ENCODE data around the gene NUP88.

DNA sequence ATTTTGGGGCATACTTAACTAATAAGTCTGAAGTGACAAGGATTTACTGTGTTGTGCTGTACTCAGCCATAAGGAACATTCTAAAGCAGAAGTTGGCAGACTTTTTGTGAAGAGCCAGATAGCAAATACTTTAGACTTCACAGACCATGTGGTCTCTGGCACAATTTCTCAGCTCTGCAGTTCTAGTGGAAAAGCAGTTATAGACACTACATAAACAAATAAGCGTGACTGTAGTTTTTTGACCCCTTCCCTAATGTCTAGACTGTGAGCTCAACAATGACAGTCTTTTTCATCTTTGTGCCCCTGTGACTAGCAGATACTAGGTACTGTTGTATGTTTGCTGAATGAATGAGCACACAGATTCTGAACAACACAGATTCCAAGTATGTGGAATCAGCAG is 5.4 kb upstream of the NUP88 start:
- TF ChIP-seq MAX (IDR thresholded peaks at IDR 0.05; ENCODE audit: low read depth, low read length) (no peak), REST (IDR thresholded peaks at IDR 0.05; ENCODE audit: low read depth, low read length) (no peak), YY1 (IDR thresholded peaks at IDR 0.05; ENCODE audit: low read depth, low read length) (no peak), YBX1 (IDR thresholded peaks at IDR 0.05) (no peak), MXI1 (IDR thresholded peaks at IDR 0.05; ENCODE audit: low read depth, low read length) (no peak), SRF (IDR thresholded peaks at IDR 0.05; ENCODE audit: low read depth in 2 of 2, low read length in 2 of 2) (no peak), BRCA1 (IDR thresholded peaks at IDR 0.05; ENCODE audit: low read depth, low read length) (no peak), SMC3 (IDR thresholded peaks at IDR 0.05; ENCODE audit: borderline replicate concordance, low read length) (no peak), POLR2A (IDR thresholded peaks at IDR 0.05; ENCODE audit: low read depth, low read length) (no peak), STAT3 (IDR thresholded peaks at IDR 0.05; ENCODE audit: low read depth, low read length) (no peak), CHD1 (IDR thresholded peaks at IDR 0.05; ENCODE audit: low read depth, low read length) (no peak), NR2F1 (conservative IDR thresholded peaks at IDR 0.05) (no peak)
- TF ChIP-seq, protein P1, sequence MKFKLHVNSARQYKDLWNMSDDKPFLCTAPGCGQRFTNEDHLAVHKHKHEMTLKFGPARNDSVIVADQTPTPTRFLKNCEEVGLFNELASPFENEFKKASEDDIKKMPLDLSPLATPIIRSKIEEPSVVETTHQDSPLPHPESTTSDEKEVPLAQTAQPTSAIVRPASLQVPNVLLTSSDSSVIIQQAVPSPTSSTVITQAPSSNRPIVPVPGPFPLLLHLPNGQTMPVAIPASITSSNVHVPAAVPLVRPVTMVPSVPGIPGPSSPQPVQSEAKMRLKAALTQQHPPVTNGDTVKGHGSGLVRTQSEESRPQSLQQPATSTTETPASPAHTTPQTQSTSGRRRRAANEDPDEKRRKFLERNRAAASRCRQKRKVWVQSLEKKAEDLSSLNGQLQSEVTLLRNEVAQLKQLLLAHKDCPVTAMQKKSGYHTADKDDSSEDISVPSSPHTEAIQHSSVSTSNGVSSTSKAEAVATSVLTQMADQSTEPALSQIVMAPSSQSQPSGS (IDR thresholded peaks at IDR 0.05; ENCODE audit: low read length) = no peak
- TF ChIP-seq, protein P2, sequence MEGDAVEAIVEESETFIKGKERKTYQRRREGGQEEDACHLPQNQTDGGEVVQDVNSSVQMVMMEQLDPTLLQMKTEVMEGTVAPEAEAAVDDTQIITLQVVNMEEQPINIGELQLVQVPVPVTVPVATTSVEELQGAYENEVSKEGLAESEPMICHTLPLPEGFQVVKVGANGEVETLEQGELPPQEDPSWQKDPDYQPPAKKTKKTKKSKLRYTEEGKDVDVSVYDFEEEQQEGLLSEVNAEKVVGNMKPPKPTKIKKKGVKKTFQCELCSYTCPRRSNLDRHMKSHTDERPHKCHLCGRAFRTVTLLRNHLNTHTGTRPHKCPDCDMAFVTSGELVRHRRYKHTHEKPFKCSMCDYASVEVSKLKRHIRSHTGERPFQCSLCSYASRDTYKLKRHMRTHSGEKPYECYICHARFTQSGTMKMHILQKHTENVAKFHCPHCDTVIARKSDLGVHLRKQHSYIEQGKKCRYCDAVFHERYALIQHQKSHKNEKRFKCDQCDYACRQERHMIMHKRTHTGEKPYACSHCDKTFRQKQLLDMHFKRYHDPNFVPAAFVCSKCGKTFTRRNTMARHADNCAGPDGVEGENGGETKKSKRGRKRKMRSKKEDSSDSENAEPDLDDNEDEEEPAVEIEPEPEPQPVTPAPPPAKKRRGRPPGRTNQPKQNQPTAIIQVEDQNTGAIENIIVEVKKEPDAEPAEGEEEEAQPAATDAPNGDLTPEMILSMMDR (IDR thresholded peaks at IDR 0.05 in 2 of 3, conservative IDR thresholded peaks at IDR 0.05 in 1 of 3; ENCODE audit: control insufficient read depth in 2 of 3, extremely low read depth in 1 of 3, insufficient read depth in 1 of 3, low read depth in 3 of 3, low read length in 3 of 3) = no peak

Measured in GM12878 (cell line).